Thoracic aorta (tissue), 2 donors: ENCODE data around the gene CSH1. TPM values are rescaled to one million over a fixed set of nuclear protein-coding genes. Genes with fewer than 3 reads are reported as not detected.
"Not testable (repeated sequence)": the region's sequence is repeated elsewhere in the genome, so short reads cannot be mapped to it uniquely, and the experiment has no call there.

Experiments used
- ATAC-seq: fragments of 150-250 bp; one replicate; pipeline ENCODE4 v1.8.0; 2017; ENCODE audit warnings: low read depth; ENCODE audit not compliant: insufficient number of reproducible peaks, low FRiP score
- DNase-seq: peaks from one replicate; pipeline ENCODE4 v3.0.0-alpha.2; 2020; ENCODE audit warnings: low spot score
- H3K27ac ChIP-seq, 2 donors: fragments of 200-600 bp; sonication (generic); 1 replicate in 1 of 2; 2 replicates in 1 of 2; pipeline ENCODE4 v1.5.1; 2016; ENCODE audit warnings: mild to moderate bottlenecking in 2 of 2, moderate library complexity in 2 of 2
- H3K27me3 ChIP-seq: fragments of 200-600 bp; sonication (generic); replicated peaks from 2 replicates; pipeline ENCODE4 v1.6.0; 2016; ENCODE audit warnings: mild to moderate bottlenecking; ENCODE audit not compliant: insufficient read depth
- H3K36me3 ChIP-seq: fragments of 200-600 bp; sonication (generic); one replicate; pipeline ENCODE4 v1.5.1; 2016
- H3K4me1 ChIP-seq, 2 donors: fragments of 200-600 bp; sonication (generic); 1 replicate in 1 of 2; 2 replicates in 1 of 2; pipeline versions ENCODE4 v1.5.1 to v1.6.0; 2016; ENCODE audit warnings: low read depth in 2 of 2, mild to moderate bottlenecking in 1 of 2; ENCODE audit not compliant: control insufficient read depth in 1 of 2
- H3K4me3 ChIP-seq: fragments of 200-600 bp; sonication (generic); 2 replicates; pipeline ENCODE4 v1.5.1; 2016; ENCODE audit warnings: mild to moderate bottlenecking
- H3K9me3 ChIP-seq: fragments of 200-600 bp; sonication (generic); 2 replicates; pipeline ENCODE4 v1.5.1; 2016
- total RNA-seq, 2 donors: library from RNA; depleted of rRNA; stranded (reverse); fragments of >200 nt; gene quantifications; one replicate each; pipeline versions ENCODE4 v1.1.0 to v1.2.3, GENCODE V29; 2016
- TF ChIP-seq, protein P1 (sequence below): fragments of 200-600 bp; sonication (generic); IDR thresholded peaks from one replicate; pipeline ENCODE4 v1.5.1; 2019; ENCODE audit warnings: antibody characterized with exemption

The CSH1 gene
- total RNA-seq, 2 donors from 2014 or later: not detected

DNA sequence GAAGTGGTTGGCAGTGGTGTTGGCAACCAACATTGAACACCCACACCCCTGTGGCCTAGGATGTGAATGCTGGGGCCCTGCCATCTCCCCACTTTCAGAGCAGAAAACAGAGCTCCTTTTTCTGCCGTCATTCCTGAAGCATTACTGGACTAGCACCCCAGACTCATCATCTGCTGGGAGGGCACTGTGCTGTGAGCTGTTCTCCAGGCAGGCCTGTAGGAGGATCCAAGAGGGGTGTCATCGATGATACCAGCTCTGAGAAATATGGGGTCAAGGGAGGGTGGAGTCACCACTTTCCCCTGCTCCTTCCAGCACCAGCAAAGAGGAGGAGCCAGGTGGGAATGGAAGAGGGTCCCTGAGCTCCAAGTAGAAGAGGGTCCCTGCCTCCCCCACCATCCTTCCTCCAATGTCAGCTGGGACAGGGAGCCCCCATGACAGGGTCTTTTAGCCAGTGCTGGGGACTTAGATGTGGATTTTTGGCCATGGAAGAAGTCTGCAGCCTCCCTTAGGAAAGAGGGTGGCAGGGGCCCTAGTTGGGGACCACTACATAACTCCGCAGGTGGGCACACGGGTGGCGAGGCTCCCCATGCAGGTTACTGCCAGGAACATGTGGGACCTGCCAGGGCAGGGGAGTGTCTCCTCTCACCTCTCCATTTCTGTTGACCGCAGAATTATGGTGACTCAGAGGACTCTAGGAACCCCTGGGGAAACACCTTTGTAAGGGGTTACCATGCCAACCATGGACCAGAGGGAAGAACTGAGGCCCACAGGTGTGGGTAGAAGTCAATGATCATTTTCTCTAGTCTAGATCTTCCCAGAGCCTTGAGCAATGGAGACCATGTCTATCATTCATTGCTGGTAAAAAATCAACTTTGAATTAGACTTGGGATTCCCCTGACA lies 2.8 kb upstream of the CSH1 start:
- H3K27me3 ChIP-seq, H3K4me3 ChIP-seq, H3K9me3 ChIP-seq, H3K4me1 ChIP-seq, DNase-seq, H3K36me3 ChIP-seq, ATAC-seq, H3K27ac ChIP-seq: not testable (repeated sequence)

DNA sequence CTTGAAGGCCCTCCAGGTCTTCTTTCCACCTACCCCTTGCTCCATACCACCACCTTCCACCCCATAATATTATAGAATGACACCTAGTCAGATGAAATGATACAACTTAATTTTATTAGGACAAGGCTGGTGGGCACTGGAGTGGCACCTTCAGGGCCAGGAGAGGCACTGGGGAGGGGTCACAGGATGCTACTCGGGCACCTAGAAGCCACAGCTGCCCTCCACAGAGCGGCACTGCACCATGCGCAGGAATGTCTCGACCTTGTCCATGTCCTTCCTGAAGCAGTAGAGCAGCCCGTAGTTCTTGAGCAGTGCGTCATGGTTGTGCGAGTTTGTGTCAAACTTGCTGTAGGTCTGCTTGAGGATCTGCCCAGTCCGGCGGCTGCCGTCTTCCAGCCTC lies 1.6 kb downstream of the CSH1 start:
- H3K36me3 ChIP-seq, H3K27ac ChIP-seq, H3K27me3 ChIP-seq, DNase-seq, H3K9me3 ChIP-seq, ATAC-seq, H3K4me1 ChIP-seq, H3K4me3 ChIP-seq: not testable (repeated sequence)

DNA sequence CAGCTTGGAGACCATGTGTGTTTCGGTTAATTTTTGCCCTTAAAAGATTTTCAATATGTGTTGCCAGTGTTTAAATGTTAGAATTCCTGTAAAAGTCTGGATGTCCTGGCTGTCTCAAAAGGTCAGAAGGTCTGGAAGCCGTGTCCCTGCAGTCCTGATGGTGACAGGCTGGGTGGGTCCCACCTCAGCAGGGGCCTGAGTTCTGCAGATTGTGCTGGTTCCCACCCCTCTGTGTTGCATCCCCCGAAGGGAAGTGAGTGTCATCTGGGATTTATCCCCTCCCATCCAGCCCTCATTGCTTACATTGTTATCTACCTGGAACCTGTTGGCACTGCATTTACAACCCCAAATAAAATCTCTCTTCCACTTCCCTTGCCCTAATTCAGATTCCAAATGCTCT lies 2.4 kb downstream of the CSH1 start:
- H3K4me3 ChIP-seq, H3K9me3 ChIP-seq, H3K27ac ChIP-seq, ATAC-seq, H3K4me1 ChIP-seq, H3K27me3 ChIP-seq, DNase-seq, H3K36me3 ChIP-seq: not testable (repeated sequence)

DNA sequence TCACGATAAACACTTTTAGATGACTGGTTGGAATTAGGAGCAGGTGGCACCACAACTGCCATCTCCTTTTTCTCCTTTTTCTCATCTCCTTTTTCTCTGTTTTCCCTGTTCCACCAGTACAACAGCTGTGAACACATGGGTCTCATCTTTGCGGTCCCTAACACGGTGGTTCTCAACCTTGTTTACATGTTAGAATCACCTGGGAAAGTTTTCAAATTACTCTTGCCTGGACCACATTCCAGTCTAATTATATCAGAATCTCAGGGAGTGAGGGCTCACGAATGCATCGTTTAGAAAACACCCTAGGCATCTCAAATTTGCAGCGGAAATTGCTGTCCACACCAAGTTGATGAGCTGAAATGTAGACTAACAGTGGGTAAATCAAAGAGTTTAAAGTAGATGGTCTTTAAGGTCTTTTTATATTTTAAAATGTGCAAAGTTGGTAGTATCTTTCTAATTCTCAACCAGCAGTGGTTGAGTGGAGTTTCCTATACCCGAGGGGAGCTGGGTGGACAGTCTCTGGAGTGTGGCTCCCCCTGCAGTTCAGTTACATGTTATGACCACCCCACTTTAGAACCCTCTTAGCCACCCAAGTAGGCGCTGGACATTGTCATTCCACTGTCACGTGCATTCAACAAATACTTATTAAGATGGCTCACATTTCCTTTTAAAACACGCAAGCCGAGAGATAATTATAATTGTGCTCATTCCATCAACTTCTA lies 3.9 kb downstream of the CSH1 start:
- H3K36me3 ChIP-seq, H3K4me1 ChIP-seq, H3K27ac ChIP-seq, ATAC-seq, H3K4me3 ChIP-seq, H3K9me3 ChIP-seq, H3K27me3 ChIP-seq, DNase-seq: not testable (repeated sequence)

DNA sequence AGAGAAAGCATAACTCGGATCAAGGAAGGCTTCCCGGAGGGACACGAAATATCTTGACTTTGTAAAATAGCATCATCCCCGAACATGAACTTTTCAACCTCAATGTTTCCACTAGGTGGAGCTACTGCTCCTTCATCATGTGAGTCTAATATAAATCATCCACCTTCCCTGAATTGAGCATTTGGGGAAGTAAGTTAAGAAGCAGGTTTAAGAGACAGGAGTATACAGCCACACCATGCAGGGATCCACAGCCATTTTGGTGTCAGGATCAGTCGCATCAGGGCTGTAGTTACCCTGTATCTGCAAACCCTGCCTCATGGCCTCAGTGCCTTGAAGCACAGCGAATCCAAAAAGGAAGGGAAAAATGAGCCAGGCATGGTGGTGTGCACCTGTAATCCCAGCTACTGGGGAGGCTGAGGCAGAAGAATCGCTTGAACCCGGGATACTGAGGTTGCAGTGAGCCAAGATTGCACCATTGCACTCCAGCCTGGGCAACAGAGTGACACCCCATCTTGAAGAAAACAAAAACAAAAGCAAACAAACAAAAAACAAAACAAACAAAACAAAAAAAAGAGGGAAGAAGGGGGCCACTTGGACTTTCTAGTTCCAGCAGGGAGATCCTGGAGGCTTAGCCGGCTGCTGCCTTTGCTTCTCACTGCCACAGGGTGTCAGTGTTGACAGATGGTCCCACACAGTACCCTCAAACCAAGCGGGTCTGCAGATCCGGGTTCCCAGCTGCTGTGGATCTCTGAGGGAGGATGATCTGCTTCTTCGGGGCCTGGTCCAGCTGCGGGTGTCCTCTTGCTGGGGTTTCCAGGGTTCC lies 7.1 kb downstream of the CSH1 start:
- not testable (repeated sequence) for DNase-seq, H3K4me1 ChIP-seq, H3K27ac ChIP-seq, H3K36me3 ChIP-seq, H3K4me3 ChIP-seq, H3K9me3 ChIP-seq, H3K27me3 ChIP-seq
- peak; percentile 60 for ATAC-seq

DNA sequence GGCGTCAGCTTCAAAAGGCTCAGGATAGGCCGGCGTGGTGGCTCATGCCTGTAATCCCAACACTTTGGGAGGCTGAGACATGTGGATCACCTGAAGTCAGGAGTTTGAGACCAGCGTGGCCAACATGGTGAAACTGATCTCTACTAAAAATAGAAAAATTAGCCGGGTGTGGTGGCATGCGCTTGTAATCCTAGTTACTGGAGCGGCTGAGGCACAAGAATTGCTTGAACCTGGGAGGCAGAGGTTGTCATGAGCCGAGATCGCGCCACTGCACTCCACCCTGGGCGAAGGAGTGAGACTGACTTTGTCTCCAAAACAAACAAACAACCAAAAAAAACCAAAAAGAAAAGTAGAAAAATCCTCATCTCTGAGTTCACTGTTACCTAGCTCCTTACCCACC lies 11.3 kb downstream of the CSH1 start:
- H3K27ac ChIP-seq, DNase-seq, H3K27me3 ChIP-seq, H3K4me1 ChIP-seq, ATAC-seq, H3K36me3 ChIP-seq, H3K4me3 ChIP-seq, H3K9me3 ChIP-seq: not testable (repeated sequence)

DNA sequence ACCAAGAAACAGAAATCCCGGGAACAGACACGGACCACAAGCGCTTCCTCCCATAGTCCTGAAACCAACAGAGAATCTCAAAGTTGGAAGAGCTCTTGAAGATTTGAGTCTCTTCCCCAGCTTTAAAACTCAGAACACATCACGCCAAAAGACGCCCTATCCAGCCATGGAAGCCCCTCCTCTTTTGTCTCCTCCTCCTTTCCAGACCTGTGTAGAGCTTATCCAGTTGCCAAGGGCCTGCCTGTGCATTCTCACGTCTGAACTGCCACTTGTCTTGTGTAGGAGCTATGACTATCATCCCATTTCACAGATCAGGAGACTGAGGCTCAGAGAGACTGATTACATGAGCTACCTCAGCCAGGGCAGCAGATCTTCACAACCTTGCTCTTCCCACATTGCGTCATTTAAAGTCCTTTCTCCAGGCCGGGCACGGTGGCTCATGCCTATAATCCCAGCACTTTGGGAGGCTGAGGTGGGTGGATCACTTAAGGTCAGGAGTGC lies 13.7 kb downstream of the CSH1 start:
- not testable (repeated sequence) for H3K27me3 ChIP-seq, H3K9me3 ChIP-seq, ATAC-seq

DNA sequence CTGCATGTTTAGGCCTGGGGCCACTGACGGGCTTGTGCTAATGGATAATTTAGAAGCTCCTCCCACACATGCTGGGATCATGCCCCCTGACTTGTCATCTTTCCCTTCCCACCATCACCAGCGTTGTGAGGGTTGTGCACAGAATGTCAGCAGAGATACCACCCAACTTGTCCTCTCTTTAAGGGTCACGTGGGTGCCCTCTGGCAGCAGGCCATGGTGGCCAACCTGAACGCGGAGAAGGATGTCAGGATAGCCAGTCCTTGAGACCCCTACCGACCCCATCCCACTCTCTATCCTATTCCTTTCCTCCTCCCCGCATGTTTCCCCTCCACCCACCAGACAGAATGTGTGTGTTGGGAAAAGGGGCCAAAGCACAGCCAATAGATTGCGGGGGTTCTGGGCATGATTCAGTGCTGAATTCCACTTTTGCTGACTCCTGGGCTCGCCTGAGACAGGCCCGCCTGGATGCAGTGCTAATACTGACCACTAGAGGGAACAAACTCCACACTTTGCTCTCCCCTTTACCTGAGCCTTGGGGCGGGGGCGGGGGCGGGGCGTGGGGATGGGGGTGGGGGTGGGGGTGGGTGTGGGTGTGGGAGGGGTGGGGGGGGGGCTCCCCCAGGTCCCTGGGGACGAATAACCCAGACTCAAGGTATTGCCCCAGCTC lies 14.3 kb downstream of the CSH1 start, which contains the start of gene GH2:
TSS of gene GH2 (minus strand) at position 10 of the 667 bp plus-strand sequence. CDS start 143 bp downstream, outside the sequence.
- Histone ChIP-seq H3K27ac (no peak within 1 kb of the TSS), H3K27me3 (no peaks in the 10 kb centered on the region), H3K4me3 (no peak within 1 kb of the TSS), H3K4me1 (no peaks in the 10 kb centered on the region), H3K9me3 (no peaks in the 10 kb centered on the region), H3K36me3 (no peaks in the 10 kb centered on the region)
- no peak for DNase-seq
- TF ChIP-seq, protein P1, sequence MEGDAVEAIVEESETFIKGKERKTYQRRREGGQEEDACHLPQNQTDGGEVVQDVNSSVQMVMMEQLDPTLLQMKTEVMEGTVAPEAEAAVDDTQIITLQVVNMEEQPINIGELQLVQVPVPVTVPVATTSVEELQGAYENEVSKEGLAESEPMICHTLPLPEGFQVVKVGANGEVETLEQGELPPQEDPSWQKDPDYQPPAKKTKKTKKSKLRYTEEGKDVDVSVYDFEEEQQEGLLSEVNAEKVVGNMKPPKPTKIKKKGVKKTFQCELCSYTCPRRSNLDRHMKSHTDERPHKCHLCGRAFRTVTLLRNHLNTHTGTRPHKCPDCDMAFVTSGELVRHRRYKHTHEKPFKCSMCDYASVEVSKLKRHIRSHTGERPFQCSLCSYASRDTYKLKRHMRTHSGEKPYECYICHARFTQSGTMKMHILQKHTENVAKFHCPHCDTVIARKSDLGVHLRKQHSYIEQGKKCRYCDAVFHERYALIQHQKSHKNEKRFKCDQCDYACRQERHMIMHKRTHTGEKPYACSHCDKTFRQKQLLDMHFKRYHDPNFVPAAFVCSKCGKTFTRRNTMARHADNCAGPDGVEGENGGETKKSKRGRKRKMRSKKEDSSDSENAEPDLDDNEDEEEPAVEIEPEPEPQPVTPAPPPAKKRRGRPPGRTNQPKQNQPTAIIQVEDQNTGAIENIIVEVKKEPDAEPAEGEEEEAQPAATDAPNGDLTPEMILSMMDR: peak; percentile 64
- ATAC-seq: no peak

More for the DNA sequence above, 13.7 kb downstream of the CSH1 start:
- H3K36me3 ChIP-seq, H3K4me3 ChIP-seq, H3K4me1 ChIP-seq, DNase-seq, H3K27ac ChIP-seq: not testable (repeated sequence)

DNA sequence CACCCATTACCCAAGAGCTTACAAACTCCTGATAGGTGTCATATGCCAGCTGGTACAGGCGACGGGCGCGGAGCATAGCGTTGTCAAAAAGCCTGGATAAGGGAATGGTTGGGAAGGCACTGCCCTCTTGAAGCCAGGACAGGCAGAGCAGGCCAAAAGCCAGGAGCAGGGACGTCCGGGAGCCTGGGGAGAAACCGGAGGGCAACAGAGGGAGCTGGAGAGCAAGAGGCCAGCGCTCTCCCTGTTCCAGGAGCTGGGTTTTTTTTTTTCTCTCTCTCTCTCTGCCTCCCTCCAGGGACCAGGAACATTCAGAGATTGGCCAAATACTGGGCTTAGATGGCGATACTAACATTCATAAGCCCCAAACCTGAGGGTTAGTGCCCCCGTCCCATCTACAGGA lies 15.0 kb downstream of the CSH1 start:
- H3K9me3 ChIP-seq, H3K27ac ChIP-seq, H3K36me3 ChIP-seq, H3K4me1 ChIP-seq, H3K27me3 ChIP-seq, ATAC-seq, DNase-seq, H3K4me3 ChIP-seq: not testable (repeated sequence)
